Measurements from ENCODE around the gene NTRK2. TPM values are rescaled to one million over a fixed set of nuclear protein-coding genes. Genes with fewer than 3 reads are reported as not detected.
A peak's percentile ranks its signal among the peaks of the same experiment; 100 is the strongest.

The NTRK2 gene
- total RNA-seq, 1 experiment from 2014 or later = under 0.01 TPM

DNA sequence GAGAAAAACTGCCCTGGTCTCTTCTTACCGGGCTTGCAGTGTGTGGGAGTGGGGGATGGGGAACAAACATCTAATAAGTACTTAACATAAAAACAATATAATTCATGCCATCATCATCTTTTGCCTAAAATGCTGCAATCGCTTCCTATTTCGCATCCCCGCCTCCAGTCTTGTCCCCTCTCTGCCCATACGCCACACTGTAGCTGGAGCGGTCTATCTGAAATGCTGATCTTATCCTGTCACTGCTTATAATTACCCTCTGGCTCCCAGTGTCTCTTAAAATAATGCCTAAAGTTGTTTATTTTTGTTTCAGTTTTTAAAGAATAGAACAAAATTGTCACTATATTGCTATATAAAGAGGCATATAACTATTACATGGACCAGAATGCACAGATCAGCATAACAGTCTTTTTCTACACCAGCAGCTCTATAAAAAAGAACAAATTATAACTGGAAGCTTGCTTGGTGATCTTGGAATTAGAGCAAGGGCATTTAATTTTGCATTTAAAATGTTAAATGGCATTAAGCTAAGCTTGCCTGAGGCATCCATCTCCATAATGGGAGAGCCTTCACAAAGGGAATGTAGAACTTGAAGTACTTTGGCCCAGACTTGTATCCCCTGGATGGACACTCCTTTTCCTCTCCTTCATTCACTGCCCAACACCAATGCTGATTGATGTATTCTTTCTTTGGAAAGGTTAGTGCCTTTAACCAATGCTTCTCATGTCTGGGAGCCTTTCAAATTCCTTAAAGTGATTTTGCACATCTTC is 12.2 kb downstream of the NTRK2 start:
- no peak for DNase-seq (ENCODE audit: low read depth)

DNA sequence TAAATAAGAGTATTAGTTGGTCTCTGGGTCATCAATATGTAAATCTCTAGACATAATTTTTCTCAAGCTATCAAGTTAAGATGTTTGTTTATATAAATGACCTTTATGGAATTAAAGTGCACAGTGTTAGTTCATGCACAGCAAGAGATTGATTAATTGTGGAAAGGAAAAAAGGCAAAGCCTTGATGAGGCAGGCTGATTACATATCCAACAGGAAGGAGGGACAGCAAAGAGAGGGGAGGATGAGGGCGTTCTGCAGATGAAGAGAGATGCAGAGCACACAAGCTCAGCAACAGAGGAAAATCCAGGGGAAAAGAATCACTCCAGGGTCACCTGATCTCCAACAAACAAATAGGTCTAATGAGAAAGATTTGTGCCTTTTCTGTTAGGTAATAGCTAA is 16.5 kb downstream of the NTRK2 start:
- DNase-seq (ENCODE audit: low read depth) = no peak

DNA sequence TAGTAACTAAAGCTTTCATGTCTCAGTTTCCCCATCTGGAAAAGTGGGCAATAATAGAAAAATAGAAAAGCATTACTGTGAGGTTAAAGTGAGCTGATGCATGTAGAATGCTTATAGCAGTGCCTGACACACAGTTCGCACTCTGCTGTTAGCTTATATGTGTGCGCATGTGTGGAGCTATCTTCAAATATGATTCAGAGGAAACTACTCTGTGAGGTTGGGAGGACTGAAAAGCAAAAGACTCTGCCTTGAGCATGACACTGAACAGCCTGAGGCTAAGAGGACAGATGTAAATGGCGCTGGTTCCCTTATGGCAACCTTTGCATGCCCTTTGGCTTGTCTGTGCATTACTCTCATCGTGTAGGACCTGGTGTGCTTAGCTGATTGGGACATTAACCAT is 19.4 kb downstream of the NTRK2 start:
- no peak for DNase-seq (ENCODE audit: low read depth)

DNA sequence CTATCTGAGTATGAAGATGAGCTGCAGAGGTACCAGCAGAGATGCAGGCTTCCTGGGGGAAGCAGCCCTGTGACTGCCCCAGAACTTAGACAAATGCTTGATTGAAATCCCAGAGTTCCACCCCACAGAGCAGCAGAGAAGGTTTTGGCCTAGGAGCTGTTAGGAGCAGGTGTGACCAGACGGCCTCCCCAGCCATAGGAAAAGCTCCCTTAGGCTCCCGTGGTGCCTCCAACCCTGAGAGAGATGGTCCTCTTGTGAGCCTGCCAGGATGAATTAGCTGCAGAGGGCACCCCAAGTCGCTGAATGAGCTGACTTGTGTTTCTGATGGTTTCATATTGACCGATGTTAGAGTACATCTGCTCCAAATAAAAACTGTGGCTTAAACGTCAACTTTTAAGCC is 22.1 kb downstream of the NTRK2 start:
- DNase-seq (ENCODE audit: low read depth) = no peak

DNA sequence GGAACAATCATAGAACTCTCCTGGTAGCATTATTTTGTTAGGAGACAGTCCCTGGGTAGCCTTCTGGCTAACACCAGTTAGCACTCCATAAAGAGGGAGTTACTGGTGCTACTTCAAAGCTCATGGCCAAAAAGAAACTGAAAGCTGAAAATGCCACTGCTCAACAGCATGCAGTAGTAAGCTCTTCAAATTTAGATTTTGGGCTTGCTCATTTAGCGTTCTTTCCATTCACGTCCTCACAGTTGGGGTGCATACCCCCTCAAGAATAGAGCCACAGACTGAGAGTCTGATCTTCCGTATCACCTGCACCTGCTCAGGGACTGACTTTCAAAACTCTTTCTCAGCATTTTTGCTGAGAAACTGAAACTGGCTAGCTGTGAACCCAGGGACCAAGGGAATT is 24.7 kb downstream of the NTRK2 start:
- no peak for DNase-seq (ENCODE audit: low read depth)

DNA sequence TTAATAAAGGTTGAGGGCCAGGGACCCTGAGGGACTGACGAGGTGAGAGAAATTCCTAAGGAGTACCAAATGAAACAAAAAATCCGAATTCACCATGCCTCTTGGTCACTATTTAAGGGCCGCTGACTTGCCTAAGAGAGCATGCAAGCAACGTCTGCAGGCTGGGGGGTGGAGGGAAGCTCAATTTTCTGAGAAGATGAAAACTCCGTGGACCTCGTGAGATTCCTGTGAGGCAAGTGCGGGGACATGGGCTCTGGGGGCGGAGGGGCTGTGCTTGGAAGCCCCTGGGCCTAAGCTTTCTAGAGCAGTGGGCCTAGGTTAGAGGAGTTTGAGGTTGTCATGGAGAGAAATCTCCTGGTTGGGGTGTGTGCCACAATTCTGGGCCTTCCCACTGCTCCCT is 27.5 kb downstream of the NTRK2 start:
- no peak for DNase-seq (ENCODE audit: low read depth)

DNA sequence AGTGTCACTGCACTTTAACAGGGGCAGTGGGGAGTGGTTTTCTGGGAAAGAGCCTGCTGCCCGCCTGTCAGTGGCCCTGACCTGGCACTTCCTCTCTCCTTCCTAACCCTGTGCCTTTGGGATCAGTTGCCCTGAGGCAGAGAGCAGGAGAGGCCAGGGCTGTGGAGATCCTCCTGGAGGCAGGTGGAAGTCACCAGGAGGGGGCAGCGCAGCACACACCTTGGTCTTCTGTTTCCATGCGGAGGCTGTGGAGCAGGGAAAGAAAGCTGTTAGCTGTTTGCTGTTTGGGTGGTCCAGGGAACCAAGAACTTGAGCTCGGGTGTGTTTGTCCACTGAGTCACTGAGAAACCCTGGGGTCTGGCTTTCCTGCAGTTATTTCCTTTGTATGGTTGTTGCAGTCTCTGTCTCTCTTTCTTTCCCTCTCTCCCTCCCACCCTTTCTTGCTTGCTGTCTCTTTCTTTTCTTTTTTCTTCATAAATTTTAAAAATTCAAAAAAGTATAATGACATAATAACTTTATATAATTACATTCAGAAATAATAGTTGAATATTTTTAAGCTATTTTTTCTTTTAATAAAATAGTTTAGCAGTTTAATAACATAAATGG is 28.1 kb downstream of the NTRK2 start:
- peak; percentile 10 for DNase-seq (ENCODE audit: low read depth)

DNA sequence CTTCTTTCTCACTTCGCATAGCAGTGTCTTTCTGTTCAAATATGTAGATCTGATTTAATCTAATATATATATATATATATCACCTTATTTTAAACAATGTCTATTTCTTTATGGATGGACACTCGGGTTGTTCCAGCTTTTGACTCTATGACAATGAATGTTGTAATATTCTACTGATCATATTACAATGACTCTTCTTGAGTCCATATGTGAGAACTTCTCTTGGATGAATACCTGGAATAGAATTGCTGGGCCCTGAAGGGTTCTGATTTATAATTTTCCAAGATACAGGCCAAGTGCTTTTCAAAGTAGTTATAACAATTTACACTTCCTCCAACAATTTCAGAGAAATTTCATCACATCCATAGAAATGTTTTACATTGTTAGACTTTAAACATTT is 28.8 kb downstream of the NTRK2 start:
- DNase-seq (ENCODE audit: low read depth) = no peak

DNA sequence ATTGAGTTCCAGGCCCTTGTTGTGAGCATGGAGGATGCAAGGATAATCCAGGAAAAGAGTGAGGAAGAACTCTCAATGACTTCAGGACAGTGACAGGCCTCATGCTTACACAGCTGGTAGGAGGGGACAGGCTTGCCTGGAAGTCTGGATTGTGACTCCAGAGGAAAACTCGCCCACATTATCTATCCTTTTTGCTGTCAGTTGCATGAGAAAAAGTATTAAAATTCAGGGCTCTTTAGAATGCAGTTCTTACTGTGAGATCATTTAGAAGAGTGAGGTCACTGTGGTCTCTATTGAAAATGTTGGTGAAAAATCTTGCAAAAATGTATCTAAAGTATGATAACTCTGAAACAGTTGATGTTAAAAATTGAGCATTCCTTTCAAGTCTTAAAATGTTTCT is 30.5 kb downstream of the NTRK2 start:
- peak; percentile 14 for DNase-seq (ENCODE audit: low read depth)

DNA sequence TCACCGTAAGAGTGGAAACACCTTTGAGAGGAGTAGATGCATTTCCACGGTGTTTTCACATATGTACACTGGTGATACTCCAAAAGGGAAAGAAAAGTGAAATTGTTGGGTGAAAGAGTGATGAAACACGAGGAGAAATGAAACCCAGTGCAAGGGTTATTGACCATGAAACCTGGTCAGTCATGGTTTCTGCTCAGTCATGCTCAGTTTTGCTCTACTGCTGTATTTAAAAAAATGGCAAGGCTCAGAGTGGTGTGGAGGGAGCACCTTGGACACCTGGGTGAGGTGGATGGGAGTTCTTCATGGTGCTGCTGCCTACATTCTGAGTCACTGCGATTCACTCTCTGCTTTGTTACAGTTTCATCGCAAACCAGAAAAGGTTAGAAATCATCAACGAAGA is 32.3 kb downstream of the NTRK2 start:
- no peak for DNase-seq (ENCODE audit: low read depth)

DNA sequence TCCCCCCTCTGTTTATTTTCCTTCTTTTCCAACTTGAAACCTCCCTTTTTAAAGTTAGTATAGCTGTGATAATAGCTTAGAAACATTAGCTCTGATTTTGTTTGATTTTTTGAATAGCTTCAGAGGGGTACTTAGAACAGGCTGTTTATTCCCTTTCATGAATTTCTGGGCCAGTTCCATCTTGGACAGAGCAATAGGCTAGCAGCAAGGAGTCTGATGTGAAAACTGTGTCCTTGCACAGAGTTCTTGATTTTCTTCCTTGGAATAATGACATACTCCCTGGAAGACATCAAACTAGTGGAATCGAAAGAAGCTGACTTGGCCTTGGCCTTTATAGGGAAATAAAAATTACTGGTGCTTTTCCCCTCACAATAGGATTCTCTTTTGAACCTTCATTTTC is 32.9 kb downstream of the NTRK2 start:
- DNase-seq (ENCODE audit: low read depth) = no peak

DNA sequence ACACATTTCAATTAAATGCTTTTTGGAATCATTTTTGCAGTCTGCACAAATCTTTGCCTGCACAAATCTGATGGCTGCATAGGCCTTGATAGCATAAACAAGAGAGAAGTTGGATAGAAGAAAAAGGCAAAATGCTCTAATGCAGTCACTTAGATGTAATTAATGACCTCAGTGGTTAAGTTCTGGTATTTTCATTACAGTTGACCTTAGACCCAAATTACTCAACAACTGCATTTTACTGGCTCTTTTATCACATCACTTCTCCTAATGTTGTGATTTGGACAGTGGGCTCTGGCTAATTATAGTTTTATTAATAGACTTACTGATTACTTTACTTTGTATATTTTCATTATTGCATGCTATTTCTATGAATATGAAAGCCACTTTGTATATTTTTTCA is 34.3 kb downstream of the NTRK2 start:
- DNase-seq (ENCODE audit: low read depth) = no peak

DNA sequence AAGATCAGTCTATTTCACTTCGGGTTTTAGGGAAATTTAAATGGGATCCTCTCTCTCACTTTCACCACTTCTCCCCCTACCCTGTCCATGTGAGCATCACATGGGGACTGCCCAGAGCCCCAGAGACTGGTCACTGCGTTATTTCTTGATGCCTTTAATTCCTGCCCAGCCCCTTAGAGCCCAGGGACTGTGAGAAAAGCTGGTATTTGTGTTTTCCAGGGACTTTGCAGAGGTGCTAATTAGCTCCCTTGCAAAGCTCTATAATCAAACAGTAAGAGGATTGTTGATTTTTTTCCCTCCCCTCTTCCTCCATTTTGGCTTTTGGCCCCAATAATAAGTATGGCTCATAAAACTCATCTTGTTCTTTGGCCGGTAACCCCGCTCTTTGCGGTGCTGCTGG is 35.6 kb downstream of the NTRK2 start:
- no peak for DNase-seq (ENCODE audit: low read depth)

DNA sequence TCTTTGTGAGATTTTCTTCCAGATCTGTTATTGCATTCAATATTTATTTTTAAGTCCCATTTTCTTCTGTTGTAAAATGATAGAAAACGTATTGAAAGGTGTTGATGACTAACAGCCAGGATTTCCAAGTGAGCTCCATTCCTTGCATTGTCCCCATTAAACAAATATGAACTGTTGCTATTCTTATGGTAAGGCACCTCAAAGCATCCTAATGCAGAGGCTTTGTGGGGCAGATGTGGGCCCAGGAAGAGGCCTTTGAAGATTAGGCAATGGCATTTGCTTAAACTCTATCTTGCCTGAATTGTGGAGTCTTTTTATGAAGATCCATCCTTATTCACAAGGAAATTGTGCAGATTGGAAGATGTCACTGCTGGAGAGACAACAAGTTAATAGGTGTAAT is 38.9 kb downstream of the NTRK2 start:
- no peak for DNase-seq (ENCODE audit: low read depth)

DNA sequence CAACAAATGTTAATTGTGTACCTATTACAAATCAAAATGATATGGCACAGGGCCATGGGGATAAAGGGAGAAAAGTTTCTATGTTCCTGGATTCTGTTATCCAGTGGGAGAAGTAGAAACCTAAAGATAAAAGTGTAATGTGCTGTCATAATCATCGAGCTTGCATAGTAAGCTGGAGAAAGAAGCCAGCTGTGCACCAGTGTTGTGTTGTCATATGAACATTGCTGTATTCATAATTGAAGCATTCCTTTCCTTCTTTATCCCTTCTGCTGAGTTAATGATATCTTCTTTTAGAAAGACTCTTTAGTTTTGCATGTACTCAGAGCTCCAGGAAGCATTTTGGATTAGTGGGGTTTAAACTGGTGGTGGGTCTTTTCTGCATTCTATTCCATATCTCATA is 39.5 kb downstream of the NTRK2 start:
- DNase-seq (ENCODE audit: low read depth) = no peak

DNA sequence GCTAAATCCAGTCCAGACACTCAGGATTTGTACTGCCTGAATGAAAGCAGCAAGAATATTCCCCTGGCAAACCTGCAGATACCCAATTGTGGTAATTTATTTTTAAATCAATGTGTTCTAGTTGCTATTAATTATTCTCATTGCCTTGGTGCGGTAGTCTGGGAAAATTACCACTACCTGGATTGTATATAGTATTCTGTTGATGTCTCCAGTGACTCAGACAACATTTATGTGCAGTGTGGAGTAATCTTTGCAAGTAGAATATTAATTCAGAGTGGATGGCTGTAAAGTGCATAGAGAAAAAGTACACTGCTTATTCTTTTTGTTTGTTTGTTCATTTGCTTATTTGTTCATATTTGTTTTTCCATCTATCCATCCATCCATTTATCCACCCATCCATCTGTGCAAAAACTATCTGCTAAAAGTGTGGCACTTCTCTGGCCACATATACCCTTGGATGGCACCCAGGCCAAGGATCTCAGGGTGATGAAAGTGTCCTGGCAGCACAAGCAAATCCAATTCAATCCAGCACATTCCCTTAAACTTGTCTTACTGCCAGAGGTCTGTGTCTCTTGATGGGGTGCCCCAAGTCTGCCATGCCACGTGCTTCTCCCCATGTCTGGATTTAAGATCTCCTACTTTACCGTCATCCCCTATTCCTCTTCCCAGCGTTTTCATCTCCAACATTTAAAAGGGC is 41.3 kb downstream of the NTRK2 start:
- no peak for DNase-seq (ENCODE audit: low read depth)

DNA sequence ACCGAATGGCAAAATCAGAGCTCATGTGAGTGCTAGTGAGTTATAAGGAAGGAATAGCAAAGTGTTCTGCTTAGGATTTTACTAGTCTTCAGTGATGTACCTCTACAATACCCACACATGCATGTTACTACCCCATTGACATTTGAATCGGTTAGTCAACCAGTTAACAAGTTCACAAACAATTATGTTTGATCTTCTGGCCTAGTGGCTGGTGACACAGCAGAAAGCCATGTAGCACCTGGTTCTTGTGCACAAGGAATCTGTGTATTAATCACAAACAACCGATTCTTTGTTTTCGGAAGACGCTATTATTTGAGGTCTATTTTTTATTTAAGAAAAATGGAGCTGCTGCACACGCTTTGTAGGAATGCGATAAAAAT is 41.9 kb downstream of the NTRK2 start:
- peak; percentile 48 for DNase-seq (ENCODE audit: low read depth)

DNA sequence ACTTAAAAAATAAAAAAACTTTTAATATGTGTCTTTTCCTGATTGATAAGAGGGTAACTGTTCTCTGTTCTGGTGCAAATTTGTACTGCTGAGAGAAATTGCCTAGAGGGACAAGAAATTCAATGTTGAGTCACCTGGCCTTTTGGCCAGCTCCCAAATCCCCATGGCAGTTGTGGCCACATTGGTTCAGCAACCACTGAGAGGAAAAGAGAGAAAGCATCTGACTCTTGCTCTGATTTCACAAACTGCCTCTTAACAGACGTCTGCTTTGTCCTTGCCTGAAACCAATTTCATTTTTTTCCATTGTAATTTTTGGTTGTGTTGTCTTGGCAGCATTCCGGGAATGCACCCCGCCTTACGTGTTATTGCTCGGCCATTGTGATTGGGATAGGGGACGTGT is 42.4 kb downstream of the NTRK2 start:
- peak; percentile 86 for DNase-seq (ENCODE audit: low read depth)

DNA sequence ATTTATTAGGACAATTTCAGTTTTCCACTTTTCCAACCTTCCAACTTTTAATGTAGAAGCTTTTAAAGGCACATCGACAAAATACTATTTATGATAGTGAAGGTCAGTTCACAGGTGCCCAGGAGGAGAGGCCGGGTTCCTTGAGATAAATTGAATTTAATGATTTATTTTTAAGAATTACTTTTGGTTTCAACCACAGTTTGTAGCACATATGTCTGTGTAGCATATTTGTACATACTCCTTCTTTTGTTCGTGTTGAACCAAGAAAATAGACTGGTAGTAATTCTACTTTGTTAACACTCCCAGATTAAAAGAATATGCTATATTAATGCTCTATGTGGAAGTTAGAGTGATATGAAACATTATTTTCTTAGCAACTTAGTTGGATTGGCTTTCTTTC is 46.7 kb downstream of the NTRK2 start:
- no peak for DNase-seq (ENCODE audit: low read depth)

DNA sequence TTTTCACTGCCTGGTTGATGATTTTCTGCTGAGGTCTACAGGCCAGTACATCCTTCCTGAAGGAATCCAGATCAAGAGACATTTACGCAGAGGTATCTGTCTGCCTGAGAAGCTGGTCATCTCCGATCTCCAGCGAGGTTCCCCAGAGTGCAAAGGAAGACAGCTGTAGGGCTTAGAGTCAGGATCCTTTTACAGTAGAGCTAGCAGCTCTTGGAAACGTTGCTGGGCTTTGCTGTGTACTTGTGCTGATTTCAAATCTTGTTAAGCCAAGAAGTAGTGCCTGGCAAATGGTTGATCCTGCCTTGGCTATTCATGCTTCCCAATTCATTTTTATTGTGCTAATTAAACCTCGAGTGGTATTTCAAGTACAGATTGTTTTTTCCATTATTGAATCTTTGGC is 48.9 kb downstream of the NTRK2 start:
- DNase-seq (ENCODE audit: low read depth) = no peak

DNA sequence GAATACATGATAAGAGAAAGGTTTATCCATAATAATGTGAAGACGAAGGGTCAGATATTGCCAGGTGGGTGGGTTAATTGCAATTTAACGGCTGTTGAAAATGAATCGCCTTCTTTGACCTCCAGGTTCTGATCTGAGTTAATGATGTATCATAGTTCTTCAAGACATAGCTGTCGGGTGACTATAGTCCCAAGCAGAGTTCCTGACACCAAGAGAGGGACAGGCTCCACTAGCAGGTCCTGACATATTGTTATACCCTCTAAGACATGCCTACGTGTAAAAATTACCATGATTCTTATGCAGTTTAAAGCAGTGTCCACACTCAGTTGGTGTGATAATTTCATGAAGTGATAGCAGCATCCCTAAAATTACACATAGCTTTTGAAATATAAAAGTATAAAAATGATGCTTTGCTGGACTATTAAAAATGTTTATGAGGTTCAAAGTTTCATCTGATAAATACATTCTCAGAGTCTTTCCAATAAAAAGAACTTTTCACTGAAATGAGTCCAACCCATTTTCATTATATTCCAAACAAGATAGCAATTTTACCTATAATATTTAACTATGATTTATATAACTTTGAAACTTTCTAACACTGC is 53.0 kb downstream of the NTRK2 start:
- no peak for DNase-seq (ENCODE audit: low read depth)

DNA sequence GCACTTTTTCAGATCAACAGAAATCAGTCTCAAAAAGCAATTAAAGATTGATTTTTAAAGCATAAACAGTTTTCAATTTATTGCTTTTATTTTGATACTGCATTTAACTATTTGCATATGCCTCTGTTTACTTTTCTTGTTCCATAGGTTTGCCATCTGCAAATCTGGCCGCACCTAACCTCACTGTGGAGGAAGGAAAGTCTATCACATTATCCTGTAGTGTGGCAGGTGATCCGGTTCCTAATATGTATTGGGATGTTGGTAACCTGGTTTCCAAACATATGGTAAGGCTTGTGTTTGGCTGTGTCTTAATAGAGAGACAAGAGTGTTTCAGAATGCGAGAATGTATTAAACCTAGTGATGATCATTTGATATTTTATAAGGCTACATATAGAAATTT is 53.9 kb downstream of the NTRK2 start:
- no peak for DNase-seq (ENCODE audit: low read depth)

DNA sequence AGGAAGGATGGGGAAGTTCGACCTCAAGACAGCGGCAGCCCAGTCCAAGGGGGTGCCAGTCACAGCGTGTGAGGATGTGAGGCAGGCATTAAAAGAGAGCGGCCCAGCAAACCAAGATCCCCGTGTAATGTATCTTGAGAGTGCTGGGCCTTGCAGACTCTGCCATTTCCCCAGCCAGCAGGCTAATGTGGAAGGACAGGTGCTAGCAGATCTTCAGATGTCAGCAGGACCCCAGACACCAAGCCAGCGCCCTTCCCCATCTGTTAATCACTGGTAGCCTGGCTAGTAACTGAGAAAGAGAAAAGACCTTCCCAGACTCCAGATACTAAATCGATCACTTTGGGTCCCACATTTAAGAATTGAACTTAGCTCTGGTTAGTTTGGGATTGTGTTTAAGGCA is 62.2 kb downstream of the NTRK2 start:
- DNase-seq (ENCODE audit: low read depth) = no peak

Measured in RPMI7951 (cell line).